HepG2 (cell line): ENCODE data around the gene CD320. TPM values are rescaled to one million over a fixed set of nuclear protein-coding genes. Genes with fewer than 3 reads are reported as not detected.

Experiments
- BCLAF1 ChIP-seq: fragments of 450-650 bp; IDR thresholded peaks from 2 replicates; pipeline ENCODE4 v1.6.1; 2017; ENCODE audit warnings: mild to moderate bottlenecking
- ELF3 ChIP-seq: IDR thresholded peaks from 2 replicates; pipeline ENCODE4 v1.6.1; 2016; ENCODE audit warnings: missing genetic modification reagents, missing compliant biosample characterization
- EZH2 ChIP-seq: conservative IDR thresholded peaks from 2 replicates; pipeline ENCODE4 v1.6.1; 2012; ENCODE audit warnings: mild to moderate bottlenecking, low read depth, low read length, moderate library complexity
- LCORL ChIP-seq, 2 experiments: fragments of 450-650 bp in 1 of 2; sonication (generic) in 1 of 2; formaldehyde crosslinking in 1 of 2; IDR thresholded peaks; 2 replicates each; pipeline versions ENCODE4 v1.5.0 to v1.6.1; 2017 to 2020; ENCODE audit warnings: antibody characterized with exemption in 1 of 2, missing genetic modification reagents in 1 of 2
- NFKBIZ ChIP-seq: IDR thresholded peaks from 2 replicates; pipeline ENCODE4 v1.6.1; 2018; ENCODE audit warnings: missing genetic modification reagents, missing compliant biosample characterization
- ONECUT2 ChIP-seq: sonication (generic); formaldehyde crosslinking; IDR thresholded peaks from 2 replicates; pipeline ENCODE4 v1.4.0; 2020; ENCODE audit warnings: missing genetic modification reagents
- RARG ChIP-seq: sonication (generic); formaldehyde crosslinking; IDR thresholded peaks from 2 replicates; pipeline ENCODE4 v1.4.0; 2020; ENCODE audit warnings: low read depth, mild to moderate bottlenecking, missing genetic modification reagents
- RFXAP ChIP-seq: sonication (generic); formaldehyde crosslinking; IDR thresholded peaks from 2 replicates; pipeline ENCODE4 v1.4.0; 2020; ENCODE audit warnings: missing genetic modification reagents, borderline replicate concordance
- SAFB2 ChIP-seq: sonication (generic); formaldehyde crosslinking; IDR thresholded peaks from 2 replicates; pipeline ENCODE4 v1.5.1; 2020; ENCODE audit warnings: missing genetic modification reagents, low read depth, mild to moderate bottlenecking, borderline replicate concordance
- SNRNP70 ChIP-seq: fragments of 200-400 bp; formaldehyde crosslinking; IDR thresholded peaks from 2 replicates; pipeline ENCODE4 v1.6.1; 2017; ENCODE audit warnings: mild to moderate bottlenecking, low read depth, low read length, moderate library complexity
- SRSF1 ChIP-seq: fragments of 200-400 bp; formaldehyde crosslinking; optimal IDR thresholded peaks from 2 replicates; pipeline ENCODE3; 2017; ENCODE audit warnings: mild to moderate bottlenecking, low read depth, low read length, moderate library complexity
- ZBTB1 ChIP-seq: sonication (generic); formaldehyde crosslinking; IDR thresholded peaks from 2 replicates; pipeline ENCODE4 v1.4.0; 2020; ENCODE audit warnings: missing genetic modification reagents, borderline replicate concordance
- ZBTB40 ChIP-seq, 2 experiments: fragments of 450-650 bp in 1 of 2; sonication (generic) in 1 of 2; formaldehyde crosslinking in 1 of 2; IDR thresholded peaks; 2 replicates each; pipeline versions ENCODE4 v1.6.1 to v1.8.0; 2016 to 2022; ENCODE audit warnings: antibody characterized with exemption in 1 of 2, mild to moderate bottlenecking in 1 of 2, missing genetic modification reagents in 1 of 2
- ZNF350 ChIP-seq: sonication (generic); formaldehyde crosslinking; IDR thresholded peaks from 2 replicates; pipeline ENCODE4 v1.4.0; 2020; ENCODE audit warnings: mild to moderate bottlenecking, low read depth, missing genetic modification reagents, borderline replicate concordance
- ZNF713 ChIP-seq: sonication (generic); formaldehyde crosslinking; IDR thresholded peaks from 2 replicates; pipeline ENCODE4 v1.4.0; 2020; ENCODE audit warnings: mild to moderate bottlenecking, missing genetic modification reagents
- ZNF761 ChIP-seq: sonication (generic); formaldehyde crosslinking; conservative IDR thresholded peaks from 2 replicates; pipeline ENCODE4 v1.4.0; 2020; ENCODE audit warnings: mild to moderate bottlenecking, missing genetic modification reagents
- polyA plus RNA-seq, 8 experiments: library from polyadenylated mRNA; depleted of rRNA in 3 of 8; stranded (reverse) in 7 of 8; unstranded in 1 of 8; fragments of >200 nt; fragmentation: Illumina TruSeq in 4 of 8; extraction: Trizol in 4 of 8; gene quantifications; 2 replicates each; pipeline versions ENCODE4 v1.2.1 to v1.2.3, GENCODE V29; 2011 to 2016; ENCODE audit warnings: low read depth in 4 of 8, missing spikeins in 1 of 8, mixed read lengths in 1 of 8; ENCODE audit not compliant: insufficient read depth in 1 of 8
- total RNA-seq, 5 experiments: library from RNA; depleted of rRNA; stranded (reverse); fragments of >200 nt; fragmentation: Illumina TruSeq; extraction: Trizol; gene quantifications; 2 replicates each; pipeline ENCODE4 v1.2.3, GENCODE V29; 2016; ENCODE audit warnings: low read depth in 1 of 5

Gene CD320
- total and polyA plus RNA-seq, 2 of the 13 experiments (the other 11 are each of a cell fraction or from before 2014, with no cell fraction given) = 83.1 to 99.9 TPM

GRCh38 chr19:8307965-8308866, at the start of gene CD320 (continued):
- TF ChIP-seq RFXAP (peak; percentile 91; the same call in 1 of the 2 replicates), SAFB2 (CRISPR knock-in tag) (peak; percentile 69), ONECUT2 (CRISPR knock-in tag) (no peak), EZH2 (no peak), NFKBIZ (no peak), SRSF1 (no peak), ZBTB1 (CRISPR knock-in tag) (no peak), SNRNP70 (no peak), BCLAF1 (no peak), RARG (CRISPR knock-in tag) (no peak), ZNF713 (no peak), ZBTB40 (IDR thresholded peaks at IDR 0.05) (no peak), ZBTB40 (CRISPR knock-in tag; IDR thresholded peaks at IDR 0.05) (peak; percentile 85), ZNF350 (no peak), LCORL (IDR thresholded peaks at IDR 0.05) (no peak), LCORL (CRISPR knock-in tag; IDR thresholded peaks at IDR 0.05) (peak; percentile 44; the same call in 1 of the 2 replicates), ELF3 (CRISPR knock-in tag) (0 out of 2 replicates have a peak, but pooled peaks have one; percentile 25), ZNF761 (CRISPR knock-in tag) (peak; percentile 90; the same call in 1 of the 2 replicates)
